ENCODE measurements around the gene ZDHHC1.

DNA sequence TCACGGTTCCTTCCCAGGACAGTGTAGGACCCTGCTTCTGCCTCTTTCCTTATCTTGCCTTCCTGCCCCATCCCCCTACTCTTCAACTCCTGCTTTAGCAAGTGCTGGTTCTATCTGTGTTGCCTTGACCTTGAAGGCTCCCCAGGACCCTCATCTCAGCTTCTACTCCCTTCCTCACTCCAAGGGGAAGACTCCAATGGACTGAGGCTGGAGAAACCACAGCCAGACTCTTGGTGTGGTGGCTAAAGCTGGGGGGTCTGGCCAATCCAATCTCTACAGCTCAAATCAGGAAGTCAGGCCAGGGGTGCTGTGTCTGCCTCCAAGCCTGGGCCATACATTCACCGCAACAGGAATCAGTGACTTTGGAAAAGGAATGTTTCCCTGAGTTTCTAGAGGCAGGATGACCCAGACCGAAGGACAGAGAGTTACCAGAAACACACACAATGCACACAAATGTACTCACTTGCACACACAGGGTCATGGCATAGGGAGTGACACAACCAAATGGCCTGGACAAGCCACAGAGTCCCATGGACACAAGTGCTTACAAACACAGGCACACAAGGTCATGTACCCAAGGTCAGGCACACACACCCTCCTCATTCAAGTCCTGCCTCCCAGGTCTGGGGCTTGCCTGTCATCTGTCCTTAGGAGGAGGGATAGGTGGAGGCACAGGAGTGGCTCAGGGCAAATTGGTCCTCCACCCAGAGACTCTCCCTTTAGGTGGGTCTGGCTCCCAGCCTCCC lies 12.9 kb upstream of the ZDHHC1 start:
- TF ChIP-seq, protein P1, sequence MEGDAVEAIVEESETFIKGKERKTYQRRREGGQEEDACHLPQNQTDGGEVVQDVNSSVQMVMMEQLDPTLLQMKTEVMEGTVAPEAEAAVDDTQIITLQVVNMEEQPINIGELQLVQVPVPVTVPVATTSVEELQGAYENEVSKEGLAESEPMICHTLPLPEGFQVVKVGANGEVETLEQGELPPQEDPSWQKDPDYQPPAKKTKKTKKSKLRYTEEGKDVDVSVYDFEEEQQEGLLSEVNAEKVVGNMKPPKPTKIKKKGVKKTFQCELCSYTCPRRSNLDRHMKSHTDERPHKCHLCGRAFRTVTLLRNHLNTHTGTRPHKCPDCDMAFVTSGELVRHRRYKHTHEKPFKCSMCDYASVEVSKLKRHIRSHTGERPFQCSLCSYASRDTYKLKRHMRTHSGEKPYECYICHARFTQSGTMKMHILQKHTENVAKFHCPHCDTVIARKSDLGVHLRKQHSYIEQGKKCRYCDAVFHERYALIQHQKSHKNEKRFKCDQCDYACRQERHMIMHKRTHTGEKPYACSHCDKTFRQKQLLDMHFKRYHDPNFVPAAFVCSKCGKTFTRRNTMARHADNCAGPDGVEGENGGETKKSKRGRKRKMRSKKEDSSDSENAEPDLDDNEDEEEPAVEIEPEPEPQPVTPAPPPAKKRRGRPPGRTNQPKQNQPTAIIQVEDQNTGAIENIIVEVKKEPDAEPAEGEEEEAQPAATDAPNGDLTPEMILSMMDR (IDR thresholded peaks at IDR 0.05), result no peak
- TF ChIP-seq POLR2A (IDR thresholded peaks at IDR 0.05) (no peak), POLR2AphosphoS5 (IDR thresholded peaks at IDR 0.05) (no peak), EP300 (IDR thresholded peaks at IDR 0.05) (no peak)

Measured in gastroesophageal sphincter (tissue), 3 donors.